Tibial artery (tissue), 4 donors: ENCODE measurements around the gene TRIM21.
"Not testable (repeated sequence)": the region's sequence is repeated elsewhere in the genome, so short reads cannot be mapped to it uniquely, and the experiment has no call there.

Experiments used
- DNase-seq, 2 donors: peaks; one replicate each; pipeline ENCODE4 v3.0.0-alpha.2; 2019
- H3K27ac ChIP-seq, 2 donors: fragments of 200-600 bp; sonication (generic) in 1 of 2; 1 replicate in 1 of 2; 2 replicates in 1 of 2; pipeline ENCODE4 v1.5.1; 2018 to 2019; ENCODE audit warnings: mild to moderate bottlenecking in 1 of 2
- H3K27me3 ChIP-seq, 2 donors: fragments of 200-600 bp; sonication (generic) in 1 of 2; one replicate each; pipeline versions ENCODE4 v1.5.1 to v1.6.0; 2016 to 2019
- H3K36me3 ChIP-seq, 3 donors: fragments of 200-600 bp; sonication (generic) in 2 of 3; one replicate each; pipeline ENCODE4 v1.5.1; 2016 to 2019; ENCODE audit warnings: mild to moderate bottlenecking in 2 of 3
- H3K4me1 ChIP-seq, 4 donors: fragments of 200-600 bp; sonication (generic) in 2 of 4; 1 replicate in 3 of 4; 2 replicates in 1 of 4; pipeline ENCODE4 v1.5.1; 2016 to 2019
- H3K4me3 ChIP-seq, 2 donors: fragments of 200-600 bp; sonication (generic) in 1 of 2; 1 replicate in 1 of 2; 2 replicates in 1 of 2; pipeline ENCODE4 v1.5.1; 2018 to 2019; ENCODE audit warnings: mild to moderate bottlenecking in 2 of 2
- H3K9me3 ChIP-seq, 3 donors: fragments of 200-600 bp; sonication (generic) in 1 of 3; one replicate each; pipeline ENCODE4 v1.5.1; 2016 to 2019
- CTCF ChIP-seq, 2 experiments: fragments of 200-600 bp in 1 of 2; fragments of 450-650 bp in 1 of 2; IDR thresholded peaks; one replicate each; pipeline ENCODE4 v1.5.1; 2017 to 2019; ENCODE audit warnings: antibody characterized with exemption in 2 of 2, mild to moderate bottlenecking in 1 of 2, moderate library complexity in 1 of 2
- intact Hi-C: fragments of 100-400 bp; cut with DNase I; formaldehyde crosslinking; loops from one replicate; pipeline ENCODE4 v1.15.0; 2023; ENCODE audit warnings: low total_unique reads

TRIM21 gene

GRCh38 chr11:4418403-4418802 lies 24.9 kb upstream of the TRIM21 start:
- Histone ChIP-seq H3K27me3 (no peaks in the 10 kb centered on the region), H3K36me3 (no peaks in the 10 kb centered on the region), H3K4me3 (no peak overlapping the region), H3K4me1 (no peaks in the 10 kb centered on the region), H3K9me3 (no peaks in the 10 kb centered on the region), H3K27ac (no peak overlapping the region)
- no peak for DNase-seq
- TF ChIP-seq CTCF (IDR thresholded peaks at IDR 0.05) = no peak
- intact Hi-C loops = no loop called here

DNA sequence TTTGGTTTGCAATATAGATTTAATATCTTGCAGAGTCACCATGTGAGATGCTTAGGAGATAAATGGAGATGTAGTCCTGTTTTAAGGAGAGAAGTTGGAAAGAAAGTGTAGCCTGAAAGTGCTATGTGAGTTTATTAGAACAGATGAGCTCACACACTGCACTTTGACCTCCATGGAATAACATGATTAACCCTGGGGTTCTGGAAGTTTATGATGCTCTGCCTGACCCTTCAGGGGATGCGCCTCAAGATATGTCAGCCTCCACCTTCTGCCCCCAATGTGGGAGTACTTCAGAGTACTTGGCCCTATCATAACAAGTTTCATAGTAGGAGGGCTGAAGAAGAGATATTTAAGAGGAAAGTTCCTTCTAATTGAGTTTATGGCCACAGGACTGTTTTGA lies 23.3 kb upstream of the TRIM21 start:
- Histone ChIP-seq H3K27me3 (no peaks in the 10 kb centered on the region), H3K36me3 (no peaks in the 10 kb centered on the region), H3K9me3 (no peaks in the 10 kb centered on the region), H3K4me1 (no peaks in the 10 kb centered on the region), H3K27ac (no peak overlapping the region), H3K4me3 (no peak overlapping the region)
- no peak for TF ChIP-seq CTCF (IDR thresholded peaks at IDR 0.05)
- intact Hi-C loops = no loop called here
- DNase-seq = no peak

GRCh38 chr11:4416306-4416705 lies 22.8 kb upstream of the TRIM21 start:
- H3K4me3 ChIP-seq = no peak overlapping the region
- TF ChIP-seq CTCF (IDR thresholded peaks at IDR 0.05) = no peak
- no peaks in the 10 kb centered on the region for H3K27me3 ChIP-seq
- no peaks in the 10 kb centered on the region for H3K4me1 ChIP-seq
- DNase-seq = no peak
- H3K36me3 ChIP-seq = no peaks in the 10 kb centered on the region
- no peak overlapping the region for H3K27ac ChIP-seq
- intact Hi-C loops = no loop called here
- no peaks in the 10 kb centered on the region for H3K9me3 ChIP-seq

DNA sequence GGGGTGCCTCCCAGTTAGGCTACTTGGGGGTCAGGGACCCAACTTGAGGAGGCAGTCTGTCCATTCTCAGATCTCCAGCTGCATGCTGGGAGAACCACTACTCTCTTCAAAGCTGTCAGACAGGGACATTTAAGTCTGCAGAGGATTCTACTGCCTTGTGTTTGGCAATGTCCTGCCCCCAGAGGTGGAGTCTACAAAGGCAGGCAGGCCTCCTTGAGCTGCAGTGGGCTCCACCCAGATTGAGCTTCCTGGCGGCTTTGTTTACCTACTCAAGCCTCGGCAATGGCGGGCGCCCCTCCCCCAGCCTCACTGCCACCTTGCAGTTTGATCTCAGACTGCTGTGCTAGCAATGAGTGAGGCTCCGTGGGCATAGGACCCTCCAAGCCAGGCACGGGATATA lies 12.7 kb upstream of the TRIM21 start:
- H3K36me3 ChIP-seq, H3K27me3 ChIP-seq, DNase-seq, H3K27ac ChIP-seq, H3K4me3 ChIP-seq, H3K9me3 ChIP-seq, intact Hi-C loops, H3K4me1 ChIP-seq: not testable (repeated sequence)

- TF ChIP-seq CTCF (IDR thresholded peaks at IDR 0.05) = no peak
- DNase-seq = no peak
- intact Hi-C loops = no loop called here
- peak overlapping the region; percentile 72 to 75 for H3K4me3 ChIP-seq
- no peaks in the 10 kb centered on the region for H3K27me3 ChIP-seq
- peaks cover 0 to 6% (median 0%) of the 10 kb centered on the region in 4 donors for H3K4me1 ChIP-seq
- peak overlapping the region; percentile 80 to 82 for H3K27ac ChIP-seq
- H3K9me3 ChIP-seq = no peaks in the 10 kb centered on the region
- peaks cover 15 to 16% (median 15%) of the 10 kb centered on the region in 3 donors for H3K36me3 ChIP-seq
Measured at GRCh38 chr11:4393858-4394223, 339 bp upstream of the TRIM21 start.

- no peak for TF ChIP-seq CTCF (IDR thresholded peaks at IDR 0.05)
- intact Hi-C loops = no loop called here
- H3K36me3 ChIP-seq = peaks cover 56 to 71% (median 66%) of the 10 kb centered on the region in 3 donors
Measured at GRCh38 chr11:4388221-4388620, 5.3 kb downstream of the TRIM21 start.

More at GRCh38 chr11:4388221-4388620, 5.3 kb downstream of the TRIM21 start:
- H3K4me3 ChIP-seq = no peak overlapping the region
- H3K4me1 ChIP-seq = peaks cover 0 to 6% (median 0%) of the 10 kb centered on the region in 4 donors
- H3K9me3 ChIP-seq = no peaks in the 10 kb centered on the region
- DNase-seq = no peak
- no peaks in the 10 kb centered on the region for H3K27me3 ChIP-seq
- no peak overlapping the region for H3K27ac ChIP-seq
